Fibroblast of the aortic adventitia (primary cell): ENCODE data around the gene LMBR1. TPM values are rescaled to one million over a fixed set of nuclear protein-coding genes. Genes with fewer than 3 reads are reported as not detected.

ENCODE experiments used
- DNase-seq: peaks from one replicate; pipeline ENCODE4 v3.0.0-alpha.2; 2010; ENCODE audit warnings: low read depth
- H3K4me3 ChIP-seq: 2 replicates; pipeline ENCODE4 v1.5.1; 2011; ENCODE audit warnings: low read depth, mild to moderate bottlenecking, control low read depth, low read length, moderate library complexity
- total RNA-seq: library from RNA; depleted of rRNA; stranded (reverse); fragments of >200 nt; gene quantifications from 2 replicates; pipeline ENCODE4 v1.2.3, GENCODE V29; 2012; ENCODE audit warnings: low replicate concordance
- TF ChIP-seq, protein P1 (sequence below): IDR thresholded peaks from 2 replicates; pipeline ENCODE4 v1.5.1; 2011; ENCODE audit warnings: mild to moderate bottlenecking, low read length, control low read depth, inconsistent platforms; ENCODE audit not compliant: insufficient read depth

The LMBR1 gene
- total RNA-seq, 1 donor: 45.3 TPM

DNA sequence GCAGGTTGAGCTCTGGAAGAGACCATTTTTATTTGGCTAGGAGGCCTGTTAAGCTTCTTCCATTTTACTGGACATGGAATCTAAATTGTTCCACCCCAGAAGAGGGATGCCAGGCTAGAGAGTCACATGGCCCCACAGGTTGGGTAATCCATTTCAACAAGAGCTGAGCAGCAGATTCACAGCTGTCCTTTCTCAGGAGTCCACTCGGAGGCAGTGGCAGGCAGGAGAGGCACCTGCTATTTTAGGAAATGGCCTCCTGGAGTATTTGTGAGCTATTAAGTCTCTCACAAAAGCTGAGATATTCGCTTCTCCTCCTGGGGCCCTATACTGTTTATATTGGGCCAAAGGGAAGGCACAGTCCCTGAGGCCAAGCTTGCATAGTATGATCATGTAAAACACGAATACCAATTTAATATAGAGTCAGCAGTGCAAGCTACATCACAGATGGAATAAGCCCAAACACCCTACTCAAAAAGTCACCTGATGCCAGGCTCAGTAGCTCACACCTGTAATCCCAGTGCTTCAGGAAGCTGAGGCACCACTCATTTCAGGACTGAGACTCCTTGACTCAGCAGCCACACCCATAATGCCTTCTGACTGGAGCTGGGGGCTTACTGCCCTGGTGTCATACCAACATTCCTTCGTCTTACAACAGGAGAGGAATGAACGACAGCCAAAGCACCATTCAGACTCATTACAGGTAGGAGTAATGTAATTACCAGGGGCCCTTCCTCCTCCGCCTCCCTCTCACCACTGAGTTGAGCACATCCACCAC is 124.1 kb downstream of the LMBR1 start:
- H3K4me3 ChIP-seq: no peak overlapping the region
- DNase-seq: no peak
- TF ChIP-seq, protein P1, sequence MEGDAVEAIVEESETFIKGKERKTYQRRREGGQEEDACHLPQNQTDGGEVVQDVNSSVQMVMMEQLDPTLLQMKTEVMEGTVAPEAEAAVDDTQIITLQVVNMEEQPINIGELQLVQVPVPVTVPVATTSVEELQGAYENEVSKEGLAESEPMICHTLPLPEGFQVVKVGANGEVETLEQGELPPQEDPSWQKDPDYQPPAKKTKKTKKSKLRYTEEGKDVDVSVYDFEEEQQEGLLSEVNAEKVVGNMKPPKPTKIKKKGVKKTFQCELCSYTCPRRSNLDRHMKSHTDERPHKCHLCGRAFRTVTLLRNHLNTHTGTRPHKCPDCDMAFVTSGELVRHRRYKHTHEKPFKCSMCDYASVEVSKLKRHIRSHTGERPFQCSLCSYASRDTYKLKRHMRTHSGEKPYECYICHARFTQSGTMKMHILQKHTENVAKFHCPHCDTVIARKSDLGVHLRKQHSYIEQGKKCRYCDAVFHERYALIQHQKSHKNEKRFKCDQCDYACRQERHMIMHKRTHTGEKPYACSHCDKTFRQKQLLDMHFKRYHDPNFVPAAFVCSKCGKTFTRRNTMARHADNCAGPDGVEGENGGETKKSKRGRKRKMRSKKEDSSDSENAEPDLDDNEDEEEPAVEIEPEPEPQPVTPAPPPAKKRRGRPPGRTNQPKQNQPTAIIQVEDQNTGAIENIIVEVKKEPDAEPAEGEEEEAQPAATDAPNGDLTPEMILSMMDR: no peak

DNA sequence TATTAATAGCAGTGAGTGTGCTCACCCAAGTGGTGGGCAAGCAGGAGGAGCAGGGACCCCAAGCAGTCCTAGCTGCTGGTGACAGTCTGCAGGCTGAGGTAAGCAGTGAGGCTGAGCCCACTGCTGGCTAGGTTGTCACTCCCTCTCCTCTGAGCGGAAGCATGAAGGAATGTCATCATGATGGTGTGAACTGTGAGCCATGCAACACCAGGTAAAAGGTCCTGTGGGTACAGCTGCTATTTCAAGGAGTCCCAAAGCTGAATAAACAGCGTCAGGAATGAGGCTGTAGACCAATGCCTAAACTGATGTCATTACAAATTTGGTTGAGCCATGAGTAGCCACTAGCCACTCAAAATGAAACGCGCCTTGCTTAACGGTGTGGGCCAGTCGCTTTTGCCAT is 126.3 kb downstream of the LMBR1 start:
- H3K4me3 ChIP-seq: no peak overlapping the region
- TF ChIP-seq, protein P1: no peak

DNA sequence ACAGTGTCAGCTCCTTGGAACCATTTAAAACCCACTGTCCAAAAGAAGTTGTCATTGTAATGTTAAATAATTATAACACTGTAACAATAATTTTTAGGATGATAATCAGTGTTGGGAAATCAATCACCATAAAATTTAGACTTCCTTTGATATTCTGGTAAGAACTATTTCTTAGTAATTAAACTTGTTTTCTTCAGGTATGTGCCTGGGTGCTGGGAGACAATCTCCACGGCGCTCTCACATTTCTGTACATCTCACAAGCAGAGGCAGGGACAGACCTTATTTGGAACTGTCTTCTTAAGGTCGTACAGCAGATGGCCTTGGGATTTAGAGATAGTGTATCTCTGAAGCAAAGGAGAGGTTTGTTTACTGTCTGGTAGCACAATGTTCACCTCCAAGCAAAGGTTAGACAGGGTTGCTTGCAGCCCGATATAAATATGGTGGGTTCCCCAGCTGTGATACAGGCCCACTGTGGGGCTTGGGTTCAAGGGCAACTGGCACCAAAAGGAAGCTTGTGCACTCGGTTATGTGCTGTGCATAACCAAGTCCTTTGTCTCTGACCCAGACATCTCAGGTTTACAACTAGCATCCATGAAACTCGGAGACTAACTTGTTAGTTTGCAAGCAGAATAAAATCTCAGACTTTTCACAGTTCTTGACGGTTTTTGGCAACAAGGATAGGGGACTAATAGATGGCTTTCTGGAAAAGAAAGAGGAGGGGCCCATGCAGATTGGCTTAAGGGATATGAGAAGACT is 126.9 kb downstream of the LMBR1 start:
- TF ChIP-seq, protein P1: no peak
- H3K4me3 ChIP-seq: no peak overlapping the region
- no peak for DNase-seq

More for the DNA sequence above, 126.3 kb downstream of the LMBR1 start:
- DNase-seq: no peak

DNA sequence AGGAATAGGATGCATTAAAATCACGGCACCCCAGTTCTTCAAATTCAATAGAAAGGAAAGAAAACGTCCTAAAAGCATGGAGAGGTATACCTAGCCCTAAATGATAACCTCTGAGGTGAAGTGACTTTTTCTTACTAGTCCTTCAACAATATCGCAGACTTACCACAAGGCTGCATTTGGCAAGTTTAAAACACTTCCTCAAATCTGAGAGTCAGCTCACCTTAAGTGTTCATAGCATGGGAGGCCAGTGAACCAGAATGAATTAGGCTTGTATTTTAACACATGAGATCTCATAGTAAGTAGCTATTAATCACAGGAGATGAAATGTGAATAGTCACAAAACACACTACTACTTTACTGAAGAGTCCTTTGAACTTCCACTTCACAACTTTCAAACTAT is 128.2 kb downstream of the LMBR1 start:
- no peak overlapping the region for H3K4me3 ChIP-seq
- no peak for DNase-seq
- TF ChIP-seq, protein P1: no peak

DNA sequence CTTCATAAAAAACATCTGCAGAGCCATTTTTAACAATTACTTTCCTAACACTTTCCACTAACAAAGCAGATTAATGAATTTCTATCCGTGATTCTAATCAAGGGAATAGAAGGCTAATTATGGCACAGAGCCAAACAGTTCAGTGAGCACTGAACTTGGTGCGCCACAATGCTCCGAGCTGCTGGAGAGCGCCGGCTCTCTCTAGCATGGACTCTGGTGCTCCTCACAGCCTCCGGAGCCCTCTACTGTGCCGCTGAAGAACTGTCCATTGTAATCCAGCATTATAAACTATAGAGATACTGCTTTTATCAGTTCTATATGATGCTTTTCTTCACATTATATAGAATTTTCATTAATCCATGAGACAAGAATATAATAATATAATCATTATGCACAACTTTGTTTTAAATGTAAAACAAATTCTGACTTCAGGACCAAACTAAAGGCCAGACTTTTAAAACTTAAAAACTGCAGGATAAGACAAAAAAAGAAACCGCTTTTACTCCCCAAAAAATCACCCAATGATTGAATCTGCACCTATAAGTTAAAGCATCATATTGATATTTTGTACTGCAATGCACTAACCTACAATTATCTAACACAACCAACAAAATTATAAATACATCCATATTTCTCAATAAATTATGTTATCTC is 128.8 kb downstream of the LMBR1 start:
- DNase-seq: peak; percentile 74
- TF ChIP-seq, protein P1: peak; percentile 81
- no peak overlapping the region for H3K4me3 ChIP-seq

DNA sequence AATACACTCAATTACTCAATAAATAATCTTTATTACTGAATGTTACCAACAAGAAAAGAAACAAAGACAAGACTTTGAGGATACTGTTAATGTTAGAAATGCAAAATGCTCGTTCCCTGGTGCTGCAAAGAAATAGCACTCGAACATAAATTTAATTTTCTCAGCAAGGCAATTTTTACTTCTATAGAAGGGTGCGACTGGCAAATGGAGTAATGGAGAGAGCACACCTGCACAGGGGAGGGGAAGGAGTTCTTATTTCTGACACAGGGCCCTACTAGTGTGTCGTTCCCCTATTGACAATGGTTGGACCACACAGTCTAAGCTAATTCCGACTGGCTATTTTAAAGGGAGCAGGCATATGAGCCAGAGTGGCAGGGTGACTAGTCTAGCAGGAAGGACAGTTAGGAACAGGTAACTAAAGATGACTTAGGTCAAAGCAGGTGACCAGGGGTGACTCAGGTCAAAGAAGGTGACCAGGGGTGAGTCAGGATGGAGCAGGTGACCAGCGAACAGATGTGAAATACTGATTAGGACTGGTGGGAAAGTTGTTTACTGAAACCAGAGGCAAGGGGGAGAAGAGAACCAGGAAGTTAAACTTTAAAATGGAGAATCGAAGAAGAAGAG is 133.3 kb downstream of the LMBR1 start:
- TF ChIP-seq, protein P1: no peak
- no peak for DNase-seq
- H3K4me3 ChIP-seq: no peak overlapping the region
